MM.1S (cell line): ENCODE data around the gene ATP10B.

Source experiments
- CTCF ChIP-seq: fragments of 300-600 bp; sonication (generic); IDR thresholded peaks from 2 replicates; pipeline ENCODE4 v1.5.1; 2016; ENCODE audit warnings: antibody characterized with exemption, low read length, mixed read lengths
- EZH2 ChIP-seq: fragments of 300-600 bp; sonication (generic); optimal IDR thresholded peaks from 2 replicates; pipeline ENCODE3; 2017; ENCODE audit warnings: low read depth, mild to moderate bottlenecking, antibody characterized with exemption, low read length, mixed read lengths
- EZH2phosphoT487 ChIP-seq: fragments of 300-600 bp; sonication (generic); IDR thresholded peaks from 2 replicates; pipeline ENCODE4 v1.6.1; 2018; ENCODE audit warnings: antibody characterized with exemption, low read length

- no peak for TF ChIP-seq CTCF
- no peak for TF ChIP-seq EZH2
- no peak for TF ChIP-seq EZH2phosphoT487
Measured at GRCh38 chr5:160550075-160550474, 301.9 kb downstream of the ATP10B start.
